ENCODE data around the gene ARMC9. TPM values are rescaled to one million over a fixed set of nuclear protein-coding genes. Genes with fewer than 3 reads are reported as not detected.

The ARMC9 gene
- total and polyA plus RNA-seq, 2 of the 13 experiments (the other 11 are each of a cell fraction or from before 2014, with no cell fraction given): 9.1 to 12.8 TPM

GRCh38 chr2:231418820-231419640 lies 220.6 kb downstream of the ARMC9 start:
- ATAC-seq: peak; percentile 83
- H3K36me3 ChIP-seq (replicated peaks in 1 of 2; ENCODE audit: control insufficient read depth in 1 of 2, insufficient read depth in 2 of 2, low read length in 2 of 2): no peaks in the 10 kb centered on the region
- H3K79me2 ChIP-seq (ENCODE audit: insufficient read depth, low read length): no peaks in the 10 kb centered on the region
- H4K20me1 ChIP-seq (ENCODE audit: insufficient read depth, low read length): no peaks in the 10 kb centered on the region
- no peaks in the 10 kb centered on the region; a peak in 2 of 5 replicates for H3K27me3 ChIP-seq (ENCODE audit: control insufficient read depth in 1 of 2, insufficient read depth in 2 of 2, low read length in 2 of 2)
- ChIA-PET POLR2A (interaction anchor here (3.9 kb wide), 1 partner anchor 46 kb away, joined by 21 read pairs; the partner anchor contains the start of gene NCL), CTCF (ENCODE audit: low intra/inter-chr PET ratio, low total read pairs) (no interaction called here)
- H3K9me3 ChIP-seq (ENCODE audit: low read length): no peaks in the 10 kb centered on the region
- H3K4me1 ChIP-seq (ENCODE audit: insufficient read depth, low read length): peaks cover 41% of the 10 kb centered on the region
- peak overlapping the region; percentile 17 to 56 (median 21); a peak in 5 of 6 replicates for H3K4me3 ChIP-seq (replicated peaks in 1 of 3; ENCODE audit: insufficient read depth in 1 of 3, low read depth in 2 of 3, low read length in 3 of 3)
- 16% methylated on average over 21 of the region's 26 CpGs for WGBS (ENCODE audit: low lambda C conversion rate)
- no TSS peak for BruUV-seq (replicated peaks)
- H3K27ac ChIP-seq (ENCODE audit: extremely low read length, insufficient read depth, low read length): peak overlapping the region; percentile 2
- no peak for FAIRE-seq
- intact Hi-C loops (cut with micrococcal nuclease; ENCODE audit: unreplicated experiment): no loop called here
- H2AFZ ChIP-seq (ENCODE audit: low read length): peak overlapping the region; percentile 1
- peak; percentile 39 for DNase-seq (ENCODE audit: low spot score)
- H3K4me2 ChIP-seq (ENCODE audit: low read depth, low read length): peak overlapping the region; percentile 84
- in situ Hi-C loops (cut with HindIII; ENCODE audit: extremely low pct_ligation_motif_present, low pct_unique_long_range_greater_than_20kb): loop anchor here (10.0 kb wide), 1 partner anchor 314 kb away; no protein-coding TSS in a partner anchor
- peak overlapping the region; percentile 44; the same call in 1 of the 2 replicates for H3K9ac ChIP-seq (ENCODE audit: insufficient read depth, low read depth, low read length)
- no peak for TF ChIP-seq HNRNPH1 (optimal IDR thresholded peaks at IDR 0.05; ENCODE audit: low read depth, low read length)
- no peak for TF ChIP-seq ATM (IDR thresholded peaks at IDR 0.05; ENCODE audit: borderline replicate concordance)
- no peak for TF ChIP-seq PAF1 (CRISPR knock-in tag; IDR thresholded peaks at IDR 0.05)
- TF ChIP-seq ZNF557 (CRISPR knock-in tag; IDR thresholded peaks at IDR 0.05): no peak
- TF ChIP-seq ZNF850 (CRISPR knock-in tag; conservative IDR thresholded peaks at IDR 0.05): no peak
- no peak for TF ChIP-seq CEBPB (IDR thresholded peaks at IDR 0.05; ENCODE audit: borderline replicate concordance, low read depth, low read length)
- TF ChIP-seq SIN3A (IDR thresholded peaks at IDR 0.05; ENCODE audit: borderline replicate concordance, low read depth, low read length): no peak
- no peak for TF ChIP-seq PTBP1 (IDR thresholded peaks at IDR 0.05; ENCODE audit: low read depth, low read length, poor library complexity, severe bottlenecking)
- TF ChIP-seq FOSL2 (CRISPR knock-in tag; IDR thresholded peaks at IDR 0.05): no peak
- TF ChIP-seq PRMT3 (CRISPR knock-in tag; IDR thresholded peaks at IDR 0.05; ENCODE audit: borderline replicate concordance, low read depth): no peak
- no peak for TF ChIP-seq YEATS2 (CRISPR knock-in tag; IDR thresholded peaks at IDR 0.05; ENCODE audit: borderline replicate concordance)
- peak; percentile 32; the same call in 1 of the 2 replicates for TF ChIP-seq MYC (CRISPR knock-in tag; IDR thresholded peaks at IDR 0.05; ENCODE audit: borderline replicate concordance)
- TF ChIP-seq ZNF780A (CRISPR knock-in tag; IDR thresholded peaks at IDR 0.05): no peak
- TF ChIP-seq ZMYM2 (CRISPR knock-in tag; IDR thresholded peaks at IDR 0.05): no peak
- no peak for TF ChIP-seq GTF3A (CRISPR knock-in tag; conservative IDR thresholded peaks at IDR 0.05)
- no peak for TF ChIP-seq MNT (IDR thresholded peaks at IDR 0.05)
- 0 out of 2 replicates have a peak, but pooled peaks have one; percentile 42 for TF ChIP-seq ZNF543 (CRISPR knock-in tag; IDR thresholded peaks at IDR 0.05)
- TF ChIP-seq MAX (IDR thresholded peaks at IDR 0.05): peak; percentile 79
- TF ChIP-seq SPEN (CRISPR knock-in tag; IDR thresholded peaks at IDR 0.05; ENCODE audit: low read depth): peak; percentile 48; the same call in 1 of the 2 replicates
- TF ChIP-seq ZNF251 (CRISPR knock-in tag; IDR thresholded peaks at IDR 0.05): no peak
- no peak for TF ChIP-seq ZNF160 (CRISPR knock-in tag; IDR thresholded peaks at IDR 0.05)
- no peak for TF ChIP-seq ELF4 (CRISPR knock-in tag; IDR thresholded peaks at IDR 0.05; ENCODE audit: borderline replicate concordance)

All from HepG2 (cell line).